ENCODE measurements around the gene EIF3B. TPM values are rescaled to one million over a fixed set of nuclear protein-coding genes. Genes with fewer than 3 reads are reported as not detected.

EIF3B gene
- total RNA-seq, 1 donor from 2014 or later = 213 TPM

DNA sequence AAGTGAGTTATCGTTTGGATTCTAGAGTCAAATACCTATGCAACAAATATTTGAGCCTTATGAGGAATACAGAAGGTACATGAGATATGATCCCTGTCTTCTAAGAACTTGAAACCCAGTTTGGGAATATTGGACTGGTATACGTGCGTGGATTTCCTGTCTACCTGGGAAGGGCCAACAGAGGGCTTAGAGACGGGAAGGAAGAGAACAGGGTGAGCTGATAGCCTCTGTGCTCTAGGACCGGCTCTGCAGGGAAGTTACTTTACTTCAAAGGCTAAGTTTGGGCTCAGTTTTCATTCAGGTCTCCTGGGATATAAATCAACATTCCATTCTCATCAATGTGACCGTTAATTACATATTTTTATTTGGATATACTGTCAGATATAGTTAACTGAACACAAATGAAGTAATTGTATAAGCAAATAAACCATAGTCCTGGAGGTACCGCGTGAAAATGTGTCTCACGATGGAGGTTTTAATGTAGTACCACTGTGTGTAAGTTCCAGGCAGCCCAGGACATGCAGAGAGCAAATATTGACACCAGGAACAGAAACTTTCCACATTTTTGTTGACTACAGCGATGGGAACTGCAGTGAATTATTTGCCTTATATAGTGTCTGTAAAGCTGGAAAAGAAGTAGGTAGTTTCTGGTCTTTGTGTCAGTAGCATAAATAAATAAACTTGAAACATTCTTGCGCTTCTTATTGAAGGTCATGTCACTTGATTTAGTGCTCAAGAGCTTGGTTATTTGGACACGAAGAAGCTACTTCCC is 57.4 kb downstream of the EIF3B start:
- peaks cover 12% of the 10 kb centered on the region for H3K4me1 Mint-ChIP-seq (ENCODE audit: low read depth, unreplicated experiment)
- Histone ChIP-seq H3K79me2 (ENCODE audit: insufficient read depth, low read length) (peaks cover 18% of the 10 kb centered on the region), H3K27ac (ENCODE audit: low read depth, low read length) (no peak overlapping the region), H4K20me1 (ENCODE audit: insufficient read depth, low read length) (peaks cover 57% of the 10 kb centered on the region), H3K9me3 (ENCODE audit: insufficient read depth, low read depth, low read length) (no peaks in the 10 kb centered on the region), H2AFZ (ENCODE audit: low read depth, low read length) (no peak overlapping the region), H3K36me3 (ENCODE audit: insufficient read depth, low read length) (no peaks in the 10 kb centered on the region), H3K4me3 (ENCODE audit: insufficient read depth, low read depth, low read length) (no peak overlapping the region), H3K4me1 (ENCODE audit: insufficient read depth, low read length) (peaks cover 9% of the 10 kb centered on the region), H3K27me3 (ENCODE audit: insufficient read depth, low read length) (no peaks in the 10 kb centered on the region), H3K9ac (ENCODE audit: low read length) (no peak overlapping the region), H3K4me2 (ENCODE audit: low read length) (peak overlapping the region; percentile 16)
- H3K27me3 Mint-ChIP-seq (ENCODE audit: low read depth, unreplicated experiment) = no peaks in the 10 kb centered on the region
- H3K27ac Mint-ChIP-seq (ENCODE audit: unreplicated experiment) = no peak overlapping the region
- DNase-seq (ENCODE audit: low read depth) (no peak), FAIRE-seq (no peak)
- H3K9me3 Mint-ChIP-seq (ENCODE audit: unreplicated experiment) = no peaks in the 10 kb centered on the region
- no peak overlapping the region for H3K4me3 Mint-ChIP-seq (ENCODE audit: unreplicated experiment)
- no peaks in the 10 kb centered on the region for H3K36me3 Mint-ChIP-seq (ENCODE audit: low read depth, unreplicated experiment)
- no peak for TF ChIP-seq EZH2 (IDR thresholded peaks at IDR 0.05; ENCODE audit: insufficient read depth, low read length)
- TF ChIP-seq, protein P1, sequence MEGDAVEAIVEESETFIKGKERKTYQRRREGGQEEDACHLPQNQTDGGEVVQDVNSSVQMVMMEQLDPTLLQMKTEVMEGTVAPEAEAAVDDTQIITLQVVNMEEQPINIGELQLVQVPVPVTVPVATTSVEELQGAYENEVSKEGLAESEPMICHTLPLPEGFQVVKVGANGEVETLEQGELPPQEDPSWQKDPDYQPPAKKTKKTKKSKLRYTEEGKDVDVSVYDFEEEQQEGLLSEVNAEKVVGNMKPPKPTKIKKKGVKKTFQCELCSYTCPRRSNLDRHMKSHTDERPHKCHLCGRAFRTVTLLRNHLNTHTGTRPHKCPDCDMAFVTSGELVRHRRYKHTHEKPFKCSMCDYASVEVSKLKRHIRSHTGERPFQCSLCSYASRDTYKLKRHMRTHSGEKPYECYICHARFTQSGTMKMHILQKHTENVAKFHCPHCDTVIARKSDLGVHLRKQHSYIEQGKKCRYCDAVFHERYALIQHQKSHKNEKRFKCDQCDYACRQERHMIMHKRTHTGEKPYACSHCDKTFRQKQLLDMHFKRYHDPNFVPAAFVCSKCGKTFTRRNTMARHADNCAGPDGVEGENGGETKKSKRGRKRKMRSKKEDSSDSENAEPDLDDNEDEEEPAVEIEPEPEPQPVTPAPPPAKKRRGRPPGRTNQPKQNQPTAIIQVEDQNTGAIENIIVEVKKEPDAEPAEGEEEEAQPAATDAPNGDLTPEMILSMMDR (IDR thresholded peaks at IDR 0.05; ENCODE audit: insufficient read depth, low read depth, low read length) = no peak

DNA sequence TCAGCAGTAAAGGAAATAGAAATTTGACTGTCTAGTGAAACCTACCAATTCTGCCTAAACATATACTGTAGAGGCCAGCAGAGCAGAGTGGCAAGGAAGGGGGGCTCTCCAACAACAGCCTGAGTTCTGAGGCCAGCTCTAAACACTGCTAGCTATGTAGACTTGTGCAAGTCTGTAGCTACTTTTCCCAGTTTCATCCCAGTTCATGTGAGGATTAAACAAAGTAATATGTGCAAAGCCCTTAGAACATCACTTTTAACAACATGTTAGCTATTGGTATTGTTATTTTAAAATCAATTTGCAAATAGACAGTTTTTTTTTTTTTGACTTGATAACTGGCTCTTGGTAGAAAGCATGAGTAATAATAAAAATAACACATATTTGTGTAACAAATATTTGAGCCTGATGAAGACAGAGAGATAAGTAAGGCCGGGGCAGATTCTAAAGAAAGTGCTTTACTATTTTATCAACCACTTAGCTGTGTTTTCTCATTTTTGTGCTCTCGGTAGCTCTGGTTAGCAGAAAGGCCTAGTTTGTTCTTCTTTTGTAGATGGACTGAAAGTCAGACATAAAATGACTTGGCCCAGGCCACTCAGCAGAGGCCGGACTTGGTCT is 58.1 kb downstream of the EIF3B start:
- TF ChIP-seq, protein P1 (IDR thresholded peaks at IDR 0.05; ENCODE audit: insufficient read depth, low read depth, low read length) = no peak
- no peak for TF ChIP-seq EZH2 (IDR thresholded peaks at IDR 0.05; ENCODE audit: insufficient read depth, low read length)
- no peak overlapping the region for H3K27ac Mint-ChIP-seq (ENCODE audit: unreplicated experiment)
- no peak for DNase-seq (ENCODE audit: low read depth)

GRCh38 chr7:2416063-2416462 is 61.4 kb downstream of the EIF3B start:
- no peak overlapping the region for H3K4me2 ChIP-seq (ENCODE audit: low read length)
- Mint-ChIP-seq H3K27me3 (ENCODE audit: low read depth, unreplicated experiment) (no peaks in the 10 kb centered on the region), H3K27ac (ENCODE audit: unreplicated experiment) (no peak overlapping the region), H3K4me1 (ENCODE audit: low read depth, unreplicated experiment) (peaks cover 6% of the 10 kb centered on the region), H3K9me3 (ENCODE audit: unreplicated experiment) (no peaks in the 10 kb centered on the region), H3K4me3 (ENCODE audit: unreplicated experiment) (no peak overlapping the region), H3K36me3 (ENCODE audit: low read depth, unreplicated experiment) (peaks cover 2% of the 10 kb centered on the region)
- no peak overlapping the region for H3K9ac ChIP-seq (ENCODE audit: low read length)
- TF ChIP-seq EZH2 (IDR thresholded peaks at IDR 0.05; ENCODE audit: insufficient read depth, low read length) = no peak
- no peak overlapping the region for H3K4me3 ChIP-seq (ENCODE audit: insufficient read depth, low read depth, low read length)
- H3K36me3 ChIP-seq (ENCODE audit: insufficient read depth, low read length) = no peaks in the 10 kb centered on the region
- no peak for DNase-seq (ENCODE audit: low read depth)
- H4K20me1 ChIP-seq (ENCODE audit: insufficient read depth, low read length) = peaks cover 52% of the 10 kb centered on the region
- no peaks in the 10 kb centered on the region for H3K27me3 ChIP-seq (ENCODE audit: insufficient read depth, low read length)
- H3K4me1 ChIP-seq (ENCODE audit: insufficient read depth, low read length) = peaks cover 16% of the 10 kb centered on the region
- H3K27ac ChIP-seq (ENCODE audit: low read depth, low read length) = no peak overlapping the region
- peaks cover 9% of the 10 kb centered on the region for H3K79me2 ChIP-seq (ENCODE audit: insufficient read depth, low read length)
- no peaks in the 10 kb centered on the region for H3K9me3 ChIP-seq (ENCODE audit: insufficient read depth, low read depth, low read length)
- FAIRE-seq = no peak
- H2AFZ ChIP-seq (ENCODE audit: low read depth, low read length) = no peak overlapping the region

More for the DNA sequence above, 58.1 kb downstream of the EIF3B start:
- H2AFZ ChIP-seq (ENCODE audit: low read depth, low read length) = no peak overlapping the region
- peaks cover 9% of the 10 kb centered on the region for H3K4me1 ChIP-seq (ENCODE audit: insufficient read depth, low read length)
- peak overlapping the region; percentile 19 for H3K4me2 ChIP-seq (ENCODE audit: low read length)
- peaks cover 18% of the 10 kb centered on the region for H3K79me2 ChIP-seq (ENCODE audit: insufficient read depth, low read length)
- H3K9me3 Mint-ChIP-seq (ENCODE audit: unreplicated experiment) = no peaks in the 10 kb centered on the region
- H3K4me3 ChIP-seq (ENCODE audit: insufficient read depth, low read depth, low read length) = no peak overlapping the region
- peaks cover 12% of the 10 kb centered on the region for H3K4me1 Mint-ChIP-seq (ENCODE audit: low read depth, unreplicated experiment)
- H3K9ac ChIP-seq (ENCODE audit: low read length) = no peak overlapping the region
- no peaks in the 10 kb centered on the region for H3K36me3 Mint-ChIP-seq (ENCODE audit: low read depth, unreplicated experiment)
- no peaks in the 10 kb centered on the region for H3K27me3 ChIP-seq (ENCODE audit: insufficient read depth, low read length)
- no peak overlapping the region for H3K27ac ChIP-seq (ENCODE audit: low read depth, low read length)
- peaks cover 57% of the 10 kb centered on the region for H4K20me1 ChIP-seq (ENCODE audit: insufficient read depth, low read length)
- no peaks in the 10 kb centered on the region for H3K27me3 Mint-ChIP-seq (ENCODE audit: low read depth, unreplicated experiment)
- no peak for FAIRE-seq
- H3K36me3 ChIP-seq (ENCODE audit: insufficient read depth, low read length) = no peaks in the 10 kb centered on the region
- H3K9me3 ChIP-seq (ENCODE audit: insufficient read depth, low read depth, low read length) = no peaks in the 10 kb centered on the region
- H3K4me3 Mint-ChIP-seq (ENCODE audit: unreplicated experiment) = no peak overlapping the region
